ENCODE measurements around the gene MYO1E. TPM values are rescaled to one million over a fixed set of nuclear protein-coding genes. Genes with fewer than 3 reads are reported as not detected.

MYO1E gene
- total RNA-seq, 2 experiments from 2014 or later: 1.5 to 26.5 TPM

DNA sequence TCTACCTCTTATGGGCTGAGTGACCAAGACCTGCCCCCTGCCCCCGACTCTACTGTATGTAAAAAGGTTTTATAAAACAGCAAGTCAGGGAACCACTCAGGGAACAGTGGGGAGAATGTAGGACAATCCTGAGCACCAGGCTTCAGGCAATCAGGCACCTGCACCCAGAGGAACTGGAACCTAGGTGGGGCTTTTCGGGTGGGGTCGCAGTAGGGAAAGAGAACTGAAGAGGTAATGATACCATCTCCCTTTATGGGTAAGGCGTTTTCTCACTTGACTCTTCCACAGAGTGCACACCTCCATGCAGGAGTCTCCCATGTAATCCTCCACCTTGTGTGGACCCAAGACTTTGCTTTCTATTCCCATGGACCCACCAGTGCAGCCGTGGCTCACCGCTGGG is 45.8 kb downstream of the MYO1E start:
- Histone ChIP-seq H3K4me2 (ENCODE audit: low read length) (no peak overlapping the region), H3K79me2 (ENCODE audit: insufficient read depth, low read depth, low read length) (no peaks in the 10 kb centered on the region), H3K9me2 (ENCODE audit: insufficient read depth, low read length) (no peaks in the 10 kb centered on the region), H3K36me3 (ENCODE audit: insufficient read depth, low read length) (no peaks in the 10 kb centered on the region), H2AFZ (ENCODE audit: low read length) (no peak overlapping the region), H4K20me1 (ENCODE audit: insufficient read depth, low read length) (no peaks in the 10 kb centered on the region), H3K4me3 (ENCODE audit: low read depth, low read length, poor library complexity, severe bottlenecking) (no peak overlapping the region), H3K4me1 (ENCODE audit: insufficient read depth, low read length, poor library complexity, severe bottlenecking) (peaks cover 5% of the 10 kb centered on the region), H3K27ac (ENCODE audit: low read depth, low read length, poor library complexity, severe bottlenecking) (no peak overlapping the region), H3K9me3 (ENCODE audit: low read length) (no peaks in the 10 kb centered on the region)
- TF ChIP-seq CTCF (conservative IDR thresholded peaks at IDR 0.05; ENCODE audit: low read length): no peak
- no peak for TF ChIP-seq EZH2phosphoT487 (IDR thresholded peaks at IDR 0.05; ENCODE audit: borderline replicate concordance, low read depth, low read length)
- POLR2A ChIA-PET: interaction anchor here (1.1 kb wide), 1 partner anchor 19 kb away, joined by 3 read pairs; no protein-coding TSS in a partner anchor
- intact Hi-C loops (cut with micrococcal nuclease; ENCODE audit: unreplicated experiment): no loop called here
- BruUV-seq (replicated peaks): no TSS peak
- CTCF ChIA-PET (ENCODE audit: unreplicated experiment): no interaction called here
- no peak for DNase-seq (ENCODE audit: low spot score)

GRCh38 chr15:59322056-59322759 is 50.5 kb downstream of the MYO1E start:
- H3K4me3 ChIP-seq (ENCODE audit: low read depth, low read length, poor library complexity, severe bottlenecking): no peak overlapping the region
- no peak for TF ChIP-seq CTCF (conservative IDR thresholded peaks at IDR 0.05; ENCODE audit: low read length)
- TF ChIP-seq EZH2phosphoT487 (IDR thresholded peaks at IDR 0.05; ENCODE audit: borderline replicate concordance, low read depth, low read length): no peak
- no peaks in the 10 kb centered on the region for H3K4me1 ChIP-seq (ENCODE audit: insufficient read depth, low read length, poor library complexity, severe bottlenecking)
- no TSS peak for BruUV-seq (replicated peaks)
- 0 out of 2 replicates have a peak, but pooled peaks cover 3% of the 10 kb centered on the region for H3K9me3 ChIP-seq (ENCODE audit: low read length)
- ChIA-PET CTCF (ENCODE audit: unreplicated experiment) (no interaction called here), POLR2A (interaction anchor here (0.6 kb wide), 1 partner anchor 320 kb away, joined by 3 read pairs; no protein-coding TSS in a partner anchor)
- no peaks in the 10 kb centered on the region for H4K20me1 ChIP-seq (ENCODE audit: insufficient read depth, low read length)
- intact Hi-C loops (cut with micrococcal nuclease; ENCODE audit: unreplicated experiment): no loop called here
- H3K79me2 ChIP-seq (ENCODE audit: insufficient read depth, low read depth, low read length): no peaks in the 10 kb centered on the region
- no peaks in the 10 kb centered on the region for H3K36me3 ChIP-seq (ENCODE audit: insufficient read depth, low read length)
- H2AFZ ChIP-seq (ENCODE audit: low read length): no peak overlapping the region
- H3K9me2 ChIP-seq (ENCODE audit: insufficient read depth, low read length): no peaks in the 10 kb centered on the region
- DNase-seq (ENCODE audit: low spot score): no peak
- H3K27ac ChIP-seq (ENCODE audit: low read depth, low read length, poor library complexity, severe bottlenecking): no peak overlapping the region
- no peak overlapping the region for H3K4me2 ChIP-seq (ENCODE audit: low read length)

DNA sequence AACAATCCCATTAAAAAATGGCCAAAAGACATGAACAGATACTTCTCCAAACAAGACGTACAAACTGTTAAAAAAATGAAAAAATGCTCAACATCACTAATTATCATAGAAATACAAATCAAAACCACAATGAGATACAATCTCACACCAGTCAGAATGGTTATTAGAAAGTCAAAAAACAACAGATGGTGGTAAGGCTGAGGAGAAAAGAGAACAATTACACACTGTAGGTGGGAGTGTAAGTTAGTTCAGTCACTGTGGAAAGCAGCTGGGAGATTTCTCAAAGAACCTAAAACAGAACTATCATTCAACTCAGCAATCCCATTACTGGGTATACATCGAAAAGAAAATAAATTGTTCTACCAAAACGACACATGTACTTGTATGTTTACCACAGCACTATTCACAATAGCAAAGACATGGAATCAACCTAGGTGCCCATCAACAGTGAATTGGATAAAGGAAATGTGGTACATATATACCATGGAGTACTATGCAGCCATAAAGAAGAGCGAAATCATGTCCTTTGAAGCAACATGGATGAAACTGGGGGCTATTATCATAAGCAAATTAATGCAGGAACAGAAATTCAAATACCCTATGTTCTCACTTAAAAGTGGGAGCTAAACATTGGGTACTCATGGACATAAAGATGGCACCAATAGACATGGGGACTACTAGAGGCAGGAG is 51.5 kb downstream of the MYO1E start:
- ChIA-PET POLR2A (no interaction called here), CTCF (ENCODE audit: unreplicated experiment) (no interaction called here)
- intact Hi-C loops (cut with micrococcal nuclease; ENCODE audit: unreplicated experiment): no loop called here
- no peak for DNase-seq (ENCODE audit: low spot score)
- no peak overlapping the region for H3K4me2 ChIP-seq (ENCODE audit: low read length)
- H3K4me3 ChIP-seq (ENCODE audit: low read depth, low read length, poor library complexity, severe bottlenecking): no peak overlapping the region
- H2AFZ ChIP-seq (ENCODE audit: low read length): no peak overlapping the region
- BruUV-seq (replicated peaks): no TSS peak
- H4K20me1 ChIP-seq (ENCODE audit: insufficient read depth, low read length): no peaks in the 10 kb centered on the region
- H3K27ac ChIP-seq (ENCODE audit: low read depth, low read length, poor library complexity, severe bottlenecking): no peak overlapping the region
- H3K36me3 ChIP-seq (ENCODE audit: insufficient read depth, low read length): no peaks in the 10 kb centered on the region
- TF ChIP-seq EZH2phosphoT487 (IDR thresholded peaks at IDR 0.05; ENCODE audit: borderline replicate concordance, low read depth, low read length) (no peak), CTCF (conservative IDR thresholded peaks at IDR 0.05; ENCODE audit: low read length) (no peak)
- no peaks in the 10 kb centered on the region for H3K79me2 ChIP-seq (ENCODE audit: insufficient read depth, low read depth, low read length)
- no peaks in the 10 kb centered on the region for H3K9me2 ChIP-seq (ENCODE audit: insufficient read depth, low read length)
- no peaks in the 10 kb centered on the region for H3K4me1 ChIP-seq (ENCODE audit: insufficient read depth, low read length, poor library complexity, severe bottlenecking)
- 0 out of 2 replicates have a peak, but pooled peaks cover 3% of the 10 kb centered on the region for H3K9me3 ChIP-seq (ENCODE audit: low read length)

Data from OCI-LY7 (cell line).